Natural killer cell (primary cell): ENCODE data around the gene TBC1D23. TPM values are rescaled to one million over a fixed set of nuclear protein-coding genes. Genes with fewer than 3 reads are reported as not detected.

Experiments
- ATAC-seq, 3 donors: fragments of 150-1000 bp in 2 of 3; fragments of 200-7000 bp in 1 of 3; cut with Tn5 transposase; 1 replicate in 1 of 3; 2 replicates in 2 of 3; pipeline ENCODE4 v1.10.0; 2021; ENCODE audit warnings: mild to moderate bottlenecking in 2 of 3, moderate library complexity in 2 of 3
- DNase-seq, 2 donors: peaks; one replicate each; pipeline versions ENCODE4 v3.0.0 to v3.0.0-alpha.2; 2013 to 2021; ENCODE audit warnings: mixed read lengths in 1 of 2
- H3K27ac ChIP-seq: one replicate; pipeline ENCODE4 v1.5.1; 2013; ENCODE audit warnings: mild to moderate bottlenecking, low read length
- H3K27me3 ChIP-seq: one replicate; pipeline ENCODE4 v1.6.1; 2013; ENCODE audit warnings: low read length; ENCODE audit not compliant: control insufficient read depth, insufficient read depth
- H3K36me3 ChIP-seq: one replicate; pipeline ENCODE4 v1.6.1; 2013; ENCODE audit warnings: low read length; ENCODE audit not compliant: control insufficient read depth, insufficient read depth
- H3K4me1 ChIP-seq: one replicate; pipeline ENCODE4 v1.6.1; 2013; ENCODE audit warnings: low read length; ENCODE audit not compliant: control insufficient read depth, insufficient read depth
- H3K4me3 ChIP-seq: one replicate; pipeline ENCODE4 v1.5.1; 2013; ENCODE audit warnings: low read length
- H3K9me3 ChIP-seq: one replicate; pipeline ENCODE4 v1.6.1; 2013; ENCODE audit warnings: low read length; ENCODE audit not compliant: control insufficient read depth, insufficient read depth
- H3K27ac Mint-ChIP-seq, 2 donors: one replicate each; pipeline ENCODE4 v1.8.0; 2022; ENCODE audit warnings: mild to moderate bottlenecking in 2 of 2, mixed read lengths in 2 of 2, moderate library complexity in 1 of 2
- H3K27me3 Mint-ChIP-seq, 2 donors: one replicate each; pipeline ENCODE4 v1.8.0; 2022; ENCODE audit warnings: low read depth in 2 of 2, mixed read lengths in 2 of 2
- H3K36me3 Mint-ChIP-seq: one replicate; pipeline ENCODE4 v1.8.0; 2022; ENCODE audit warnings: mixed read lengths
- H3K4me1 Mint-ChIP-seq, 2 donors: one replicate each; pipeline ENCODE4 v1.8.0; 2022; ENCODE audit warnings: mixed read lengths in 2 of 2
- H3K4me3 Mint-ChIP-seq: one replicate; pipeline ENCODE4 v1.8.0; 2022; ENCODE audit warnings: mild to moderate bottlenecking, moderate library complexity, mixed read lengths
- H3K9me3 Mint-ChIP-seq, 2 donors: one replicate each; pipeline ENCODE4 v1.8.0; 2022; ENCODE audit warnings: mixed read lengths in 2 of 2
- CTCF ChIP-seq: fragments of 200-600 bp; IDR thresholded peaks from one replicate; pipeline ENCODE4 v1.8.0; 2022; ENCODE audit warnings: antibody characterized with exemption
- WGBS: methylation state at CpG from one replicate; pipeline ENCODE4 v1.1.7; 2013; ENCODE audit warnings: missing lambda C conversion rate; ENCODE audit not compliant: insufficient coverage; 5-methylcytosine and 5-hydroxymethylcytosine counted together
- intact Hi-C: fragments of 100-400 bp; cut with micrococcal nuclease; formaldehyde crosslinking; loops from one replicate; pipeline ENCODE4 v1.14.2; 2022
- total RNA-seq, 4 donors: library from RNA; stranded (reverse); fragments of 120-200 nt in 1 of 4; gene quantifications; one replicate each; pipeline versions ENCODE4 v1.2.3 to v1.2.4, GENCODE V29; 2013 to 2022

Gene TBC1D23
- total RNA-seq, 3 donors from 2014 or later (not counting 1 experiment from before 2014, with no cell fraction given), result 38.8 to 50.3 (median 45.4) TPM

GRCh38 chr3:100216713-100217112 is 44.1 kb upstream of the TBC1D23 start:
- no peak overlapping the region for H3K27ac ChIP-seq
- no peak overlapping the region for H3K27ac Mint-ChIP-seq
- peaks cover 8 to 9% of the 10 kb centered on the region in 2 donors for H3K4me1 Mint-ChIP-seq
- peaks cover 0 to 2% of the 10 kb centered on the region in 2 donors for H3K9me3 Mint-ChIP-seq
- no peaks in the 10 kb centered on the region for H3K9me3 ChIP-seq
- WGBS, result 83% methylated on average over 1 of the region's 1 CpG
- H3K4me1 ChIP-seq, result no peaks in the 10 kb centered on the region
- DNase-seq (no peak), ATAC-seq (no peak)
- no peak overlapping the region for H3K4me3 Mint-ChIP-seq
- intact Hi-C loops, result no loop called here
- peaks cover 6 to 7% of the 10 kb centered on the region in 2 donors for H3K27me3 Mint-ChIP-seq
- TF ChIP-seq CTCF, result no peak
- no peaks in the 10 kb centered on the region for H3K27me3 ChIP-seq
- no peaks in the 10 kb centered on the region for H3K36me3 Mint-ChIP-seq
- no peak overlapping the region for H3K4me3 ChIP-seq
- no peaks in the 10 kb centered on the region for H3K36me3 ChIP-seq

GRCh38 chr3:100221159-100221558 is 39.6 kb upstream of the TBC1D23 start:
- peaks cover 0 to 2% of the 10 kb centered on the region in 2 donors for H3K9me3 Mint-ChIP-seq
- TF ChIP-seq CTCF, result no peak
- no peaks in the 10 kb centered on the region for H3K36me3 Mint-ChIP-seq
- Histone ChIP-seq H3K4me1 (no peaks in the 10 kb centered on the region), H3K27me3 (no peaks in the 10 kb centered on the region), H3K4me3 (no peak overlapping the region), H3K27ac (no peak overlapping the region), H3K36me3 (no peaks in the 10 kb centered on the region), H3K9me3 (no peaks in the 10 kb centered on the region)
- no peak overlapping the region for H3K4me3 Mint-ChIP-seq
- ATAC-seq (peak in 2 of 3 donors; percentile 36 to 48), DNase-seq (no peak)
- intact Hi-C loops, result no loop called here
- H3K27me3 Mint-ChIP-seq, result peaks cover 6 to 7% of the 10 kb centered on the region in 2 donors
- H3K27ac Mint-ChIP-seq, result no peak overlapping the region
- 60% methylated on average over 1 of the region's 1 CpG for WGBS
- peaks cover 8 to 9% of the 10 kb centered on the region in 2 donors for H3K4me1 Mint-ChIP-seq

- Mint-ChIP-seq H3K27me3 (no peaks in the 10 kb centered on the region), H3K9me3 (no peaks in the 10 kb centered on the region), H3K27ac (no peak overlapping the region), H3K4me3 (no peak overlapping the region), H3K4me1 (peaks cover 8 to 9% of the 10 kb centered on the region in 2 donors), H3K36me3 (no peaks in the 10 kb centered on the region)
- H3K9me3 ChIP-seq, result no peaks in the 10 kb centered on the region
- no peak for TF ChIP-seq CTCF
- DNase-seq (no peak), ATAC-seq (no peak)
- H3K36me3 ChIP-seq, result no peaks in the 10 kb centered on the region
- WGBS, result 95% methylated on average over 26 of the region's 26 CpGs
- intact Hi-C loops, result no loop called here
- H3K4me1 ChIP-seq, result no peaks in the 10 kb centered on the region
- no peak overlapping the region for H3K27ac ChIP-seq
- H3K4me3 ChIP-seq, result no peak overlapping the region
- no peaks in the 10 kb centered on the region for H3K27me3 ChIP-seq
Measured at GRCh38 chr3:100225193-100225592, 35.6 kb upstream of the TBC1D23 start.

- H3K4me3 Mint-ChIP-seq, result no peak overlapping the region
- 97% methylated on average over 8 of the region's 8 CpGs for WGBS
- H3K27me3 Mint-ChIP-seq, result no peaks in the 10 kb centered on the region
- Histone ChIP-seq H3K4me3 (no peak overlapping the region), H3K27ac (no peak overlapping the region), H3K4me1 (no peaks in the 10 kb centered on the region), H3K36me3 (no peaks in the 10 kb centered on the region), H3K9me3 (no peaks in the 10 kb centered on the region), H3K27me3 (no peaks in the 10 kb centered on the region)
- no peaks in the 10 kb centered on the region for H3K36me3 Mint-ChIP-seq
- no peak overlapping the region for H3K27ac Mint-ChIP-seq
- TF ChIP-seq CTCF, result no peak
- DNase-seq, result no peak
- ATAC-seq, result no peak
- H3K4me1 Mint-ChIP-seq, result peaks cover 5 to 6% of the 10 kb centered on the region in 2 donors
- H3K9me3 Mint-ChIP-seq, result no peaks in the 10 kb centered on the region
- intact Hi-C loops, result no loop called here
Measured at GRCh38 chr3:100225883-100226282, 34.9 kb upstream of the TBC1D23 start.
